ENCODE data around the gene GSG1. TPM values are rescaled to one million over a fixed set of nuclear protein-coding genes. Genes with fewer than 3 reads are reported as not detected.

GSG1 gene
- total RNA-seq, 2 donors from 2014 or later = not detected

- Histone ChIP-seq H3K4me1 (peaks cover 0 to 28% of the 10 kb centered on the region in 2 donors), H3K4me3 (no peak overlapping the region), H3K27me3 (no peaks in the 10 kb centered on the region), H3K27ac (no peak overlapping the region), H3K36me3 (no peaks in the 10 kb centered on the region), H3K9me3 (no peaks in the 10 kb centered on the region)
- DNase-seq (ENCODE audit: low spot score) = no peak
- TF ChIP-seq CTCF (IDR thresholded peaks at IDR 0.05) = no peak
Observed at GRCh38 chr12:13119826-13120225, 16.4 kb upstream of the GSG1 start.

- DNase-seq (ENCODE audit: low spot score) = no peak
- no peaks in the 10 kb centered on the region for H3K27me3 ChIP-seq
- H3K4me3 ChIP-seq = no peak overlapping the region
- peaks cover 0 to under 1% of the 10 kb centered on the region in 2 donors for H3K9me3 ChIP-seq
- H3K36me3 ChIP-seq = no peaks in the 10 kb centered on the region
- TF ChIP-seq CTCF (IDR thresholded peaks at IDR 0.05) = no peak
- peak overlapping the region; percentile 1 to 42 for H3K27ac ChIP-seq
- H3K4me1 ChIP-seq = peaks cover 0 to 39% of the 10 kb centered on the region in 2 donors
Observed at GRCh38 chr12:13117029-13117428, 13.6 kb upstream of the GSG1 start.

GRCh38 chr12:13116259-13116658 lies 12.8 kb upstream of the GSG1 start:
- Histone ChIP-seq H3K9me3 (peaks cover 0 to 7% of the 10 kb centered on the region in 2 donors), H3K4me3 (no peak overlapping the region), H3K4me1 (peaks cover 0 to 39% of the 10 kb centered on the region in 2 donors), H3K36me3 (no peaks in the 10 kb centered on the region), H3K27ac (peak overlapping the region; percentile 8 to 42), H3K27me3 (no peaks in the 10 kb centered on the region)
- DNase-seq (ENCODE audit: low spot score) = no peak
- no peak for TF ChIP-seq CTCF (IDR thresholded peaks at IDR 0.05)

- DNase-seq (ENCODE audit: low spot score) = no peak
- Histone ChIP-seq H3K9me3 (peaks cover 0 to 7% of the 10 kb centered on the region in 2 donors), H3K36me3 (no peaks in the 10 kb centered on the region), H3K4me3 (no peak overlapping the region), H3K27me3 (no peaks in the 10 kb centered on the region), H3K4me1 (peaks cover 0 to 39% of the 10 kb centered on the region in 2 donors), H3K27ac (no peak overlapping the region)
- no peak for TF ChIP-seq CTCF (IDR thresholded peaks at IDR 0.05)
Observed at GRCh38 chr12:13114251-13115052, 11.0 kb upstream of the GSG1 start.

- no peak for DNase-seq (ENCODE audit: low spot score)
- Histone ChIP-seq H3K27ac (no peak overlapping the region), H3K27me3 (no peaks in the 10 kb centered on the region), H3K36me3 (no peaks in the 10 kb centered on the region), H3K4me3 (no peak overlapping the region), H3K9me3 (peaks cover 0 to 7% of the 10 kb centered on the region in 2 donors), H3K4me1 (peaks cover 0 to 31% of the 10 kb centered on the region in 2 donors)
- no peak for TF ChIP-seq CTCF (IDR thresholded peaks at IDR 0.05)
Observed at GRCh38 chr12:13112968-13113367, 9.5 kb upstream of the GSG1 start.
